Tibial nerve (tissue), 4 donors: ENCODE data around the gene KRTAP5-4.
"Not testable (repeated sequence)": the region's sequence is repeated elsewhere in the genome, so short reads cannot be mapped to it uniquely, and the experiment has no call there.

Experiments
- EP300 ChIP-seq, 2 donors: sonication (generic); formaldehyde crosslinking; IDR thresholded peaks; one replicate each; pipeline ENCODE4 v1.6.1; 2017; ENCODE audit warnings: antibody characterized with exemption in 2 of 2, mild to moderate bottlenecking in 1 of 2
- POLR2A ChIP-seq, 2 donors: fragments of 450-650 bp; IDR thresholded peaks; one replicate each; pipeline ENCODE4 v1.6.1; 2017; ENCODE audit warnings: antibody characterized with exemption in 2 of 2, mild to moderate bottlenecking in 2 of 2, moderate library complexity in 2 of 2
- TF ChIP-seq, protein P1 (sequence below), 5 experiments: fragments of 200-600 bp in 3 of 5; fragments of 450-650 bp in 2 of 5; sonication (generic) in 3 of 5; IDR thresholded peaks; one replicate each; pipeline ENCODE4 v1.5.1; 2016 to 2019; ENCODE audit warnings: antibody characterized with exemption in 5 of 5, mild to moderate bottlenecking in 3 of 5, moderate library complexity in 2 of 5

- TF ChIP-seq, protein P1, sequence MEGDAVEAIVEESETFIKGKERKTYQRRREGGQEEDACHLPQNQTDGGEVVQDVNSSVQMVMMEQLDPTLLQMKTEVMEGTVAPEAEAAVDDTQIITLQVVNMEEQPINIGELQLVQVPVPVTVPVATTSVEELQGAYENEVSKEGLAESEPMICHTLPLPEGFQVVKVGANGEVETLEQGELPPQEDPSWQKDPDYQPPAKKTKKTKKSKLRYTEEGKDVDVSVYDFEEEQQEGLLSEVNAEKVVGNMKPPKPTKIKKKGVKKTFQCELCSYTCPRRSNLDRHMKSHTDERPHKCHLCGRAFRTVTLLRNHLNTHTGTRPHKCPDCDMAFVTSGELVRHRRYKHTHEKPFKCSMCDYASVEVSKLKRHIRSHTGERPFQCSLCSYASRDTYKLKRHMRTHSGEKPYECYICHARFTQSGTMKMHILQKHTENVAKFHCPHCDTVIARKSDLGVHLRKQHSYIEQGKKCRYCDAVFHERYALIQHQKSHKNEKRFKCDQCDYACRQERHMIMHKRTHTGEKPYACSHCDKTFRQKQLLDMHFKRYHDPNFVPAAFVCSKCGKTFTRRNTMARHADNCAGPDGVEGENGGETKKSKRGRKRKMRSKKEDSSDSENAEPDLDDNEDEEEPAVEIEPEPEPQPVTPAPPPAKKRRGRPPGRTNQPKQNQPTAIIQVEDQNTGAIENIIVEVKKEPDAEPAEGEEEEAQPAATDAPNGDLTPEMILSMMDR (IDR thresholded peaks at IDR 0.05) = not testable (repeated sequence)
- TF ChIP-seq EP300, POLR2A (IDR thresholded peaks at IDR 0.05): not testable (repeated sequence)
Measured at GRCh38 chr11:1605923-1606322, 16.0 kb downstream of the KRTAP5-4 start.
